ENCODE results near the gene RAB31.

GRCh38 chr18:9741793-9742523 is 33.9 kb downstream of the RAB31 start:
- TF ChIP-seq CTCF (IDR thresholded peaks at IDR 0.05; ENCODE audit: borderline replicate concordance, extremely low read depth, low read length, poor library complexity, severe bottlenecking) (no peak), EZH2 (IDR thresholded peaks at IDR 0.05; ENCODE audit: borderline replicate concordance, low read depth, low read length, severe bottlenecking) (no peak)

Data from DND-41 (cell line).